Fibroblast of lung (primary cell): ENCODE measurements around the gene HOXC5. TPM values are rescaled to one million over a fixed set of nuclear protein-coding genes. Genes with fewer than 3 reads are reported as not detected.

Source experiments
- DNase-seq, 2 donors: peaks; one replicate each; pipeline versions ENCODE4 v3.0.0 to v3.0.0-alpha.2; 2010; ENCODE audit warnings: low read depth in 2 of 2
- H2AFZ ChIP-seq: 2 replicates; pipeline ENCODE4 v1.5.1; 2012; ENCODE audit warnings: low read length, control low read depth, inconsistent platforms
- H3K27ac ChIP-seq: 2 replicates; pipeline ENCODE4 v1.5.1; 2011; ENCODE audit warnings: low read length, control low read depth; ENCODE audit not compliant: insufficient read depth
- H3K27me3 ChIP-seq: 2 replicates; pipeline ENCODE4 v1.5.1; 2011; ENCODE audit warnings: mild to moderate bottlenecking, low read length; ENCODE audit not compliant: control insufficient read depth, insufficient read depth
- H3K36me3 ChIP-seq: 2 replicates; pipeline ENCODE4 v1.5.1; 2011; ENCODE audit warnings: low read length; ENCODE audit not compliant: control insufficient read depth, insufficient read depth
- H3K4me1 ChIP-seq: 2 replicates; pipeline ENCODE4 v1.5.1; 2011; ENCODE audit warnings: low read length; ENCODE audit not compliant: control insufficient read depth, insufficient read depth; ENCODE audit errors: extremely low read depth
- H3K4me2 ChIP-seq: 2 replicates; pipeline ENCODE4 v1.5.1; 2011; ENCODE audit warnings: low read length, control low read depth; ENCODE audit not compliant: insufficient read depth; ENCODE audit errors: extremely low read depth
- H3K4me3 ChIP-seq, 4 experiments: fragments of 200-600 bp in 1 of 4; sonication (generic) in 1 of 4; replicated peaks in 1 of 4; 2 replicates each; pipeline ENCODE4 v1.5.1; 2011 to 2016; ENCODE audit warnings: low read length in 4 of 4, low read depth in 3 of 4, mild to moderate bottlenecking in 3 of 4, control low read depth in 2 of 4, inconsistent platforms in 1 of 4, mixed read lengths in 1 of 4; ENCODE audit not compliant: insufficient read depth in 1 of 4; ENCODE audit errors: control extremely low read depth in 1 of 4
- H3K79me2 ChIP-seq: 2 replicates; pipeline ENCODE4 v1.5.1; 2012; ENCODE audit warnings: mild to moderate bottlenecking, low read length, inconsistent platforms; ENCODE audit not compliant: control insufficient read depth, insufficient read depth
- H3K9ac ChIP-seq: 2 replicates; pipeline ENCODE4 v1.5.1; 2011; ENCODE audit warnings: mild to moderate bottlenecking, low read length, control low read depth; ENCODE audit not compliant: insufficient read depth
- H3K9me3 ChIP-seq: 2 replicates; pipeline ENCODE4 v1.5.1; 2012; ENCODE audit warnings: low read depth, low read length; ENCODE audit not compliant: control insufficient read depth, insufficient read depth
- H4K20me1 ChIP-seq: 2 replicates; pipeline ENCODE4 v1.5.1; 2011; ENCODE audit warnings: low read length; ENCODE audit not compliant: control insufficient read depth, insufficient read depth; ENCODE audit errors: extremely low read depth
- CTCF ChIP-seq, 2 donors: IDR thresholded peaks in 1 of 2; conservative IDR thresholded peaks in 1 of 2; 1 replicate in 1 of 2; 2 replicates in 1 of 2; pipeline ENCODE4 v1.5.1; 2011 to 2012; ENCODE audit warnings: low read length in 2 of 2, control low read depth in 1 of 2, inconsistent platforms in 1 of 2, low read depth in 1 of 2, mild to moderate bottlenecking in 1 of 2
- EZH2 ChIP-seq: IDR thresholded peaks from 2 replicates; pipeline ENCODE4 v1.5.1; 2012; ENCODE audit warnings: low read length, control low read depth, mild to moderate bottlenecking; ENCODE audit errors: missing control alignments
- polyA plus RNA-seq, 2 donors: library from polyadenylated mRNA; depleted of rRNA in 1 of 2; stranded (reverse) in 1 of 2; unstranded in 1 of 2; fragments of >200 nt; gene quantifications; 2 replicates each; pipeline ENCODE4 v1.2.1, GENCODE V29; 2011 to 2012; ENCODE audit warnings: missing spikeins in 1 of 2
- total RNA-seq: library from RNA; depleted of rRNA; stranded (reverse); fragments of >200 nt; gene quantifications from 2 replicates; pipeline ENCODE4 v1.2.1, GENCODE V29; 2014

The HOXC5 gene
- total and polyA plus RNA-seq, 2 donors (not counting 1 experiment from before 2014, with no cell fraction given): under 0.01 to 0.07 TPM

- Histone ChIP-seq H2AFZ (no peak overlapping the region), H3K27ac (no peak overlapping the region), H3K9me3 (no peaks in the 10 kb centered on the region), H3K4me2 (no peak overlapping the region), H3K36me3 (no peaks in the 10 kb centered on the region), H3K4me3 (no peak overlapping the region), H4K20me1 (no peaks in the 10 kb centered on the region), H3K27me3 (peaks cover 42% of the 10 kb centered on the region), H3K9ac (no peak overlapping the region), H3K79me2 (no peaks in the 10 kb centered on the region), H3K4me1 (no peaks in the 10 kb centered on the region)
- TF ChIP-seq EZH2 (no peak), CTCF (conservative IDR thresholded peaks at IDR 0.05 in 1 of 2, IDR thresholded peaks at IDR 0.05 in 1 of 2; ENCODE audit: low read depth in 1 of 2, low read length in 2 of 2) (no peak)
- DNase-seq: no peak
Observed at GRCh38 chr12:54019091-54019811, 13.6 kb upstream of the HOXC5 start.

GRCh38 chr12:54019924-54020590, 12.8 kb upstream of the HOXC5 start:
- Histone ChIP-seq H3K36me3 (no peaks in the 10 kb centered on the region), H3K27me3 (peaks cover 36% of the 10 kb centered on the region), H4K20me1 (no peaks in the 10 kb centered on the region), H3K27ac (no peak overlapping the region), H3K79me2 (no peaks in the 10 kb centered on the region), H2AFZ (no peak overlapping the region), H3K4me1 (no peaks in the 10 kb centered on the region), H3K9me3 (no peaks in the 10 kb centered on the region), H3K4me2 (no peak overlapping the region), H3K4me3 (no peak overlapping the region), H3K9ac (no peak overlapping the region)
- no peak for TF ChIP-seq CTCF (conservative IDR thresholded peaks at IDR 0.05 in 1 of 2, IDR thresholded peaks at IDR 0.05 in 1 of 2; ENCODE audit: low read depth in 1 of 2, low read length in 2 of 2)
- no peak for TF ChIP-seq EZH2
- no peak for DNase-seq

- H3K4me2 ChIP-seq: no peak overlapping the region
- no peaks in the 10 kb centered on the region for H3K79me2 ChIP-seq
- no peaks in the 10 kb centered on the region for H3K36me3 ChIP-seq
- no peak for DNase-seq
- no peak for TF ChIP-seq CTCF (conservative IDR thresholded peaks at IDR 0.05 in 1 of 2, IDR thresholded peaks at IDR 0.05 in 1 of 2; ENCODE audit: low read depth in 1 of 2, low read length in 2 of 2)
- no peak overlapping the region for H3K4me3 ChIP-seq
- peaks cover 32% of the 10 kb centered on the region for H3K27me3 ChIP-seq
- H4K20me1 ChIP-seq: no peaks in the 10 kb centered on the region
- H3K4me1 ChIP-seq: no peaks in the 10 kb centered on the region
- H2AFZ ChIP-seq: no peak overlapping the region
- H3K9me3 ChIP-seq: no peaks in the 10 kb centered on the region
- no peak overlapping the region for H3K27ac ChIP-seq
- H3K9ac ChIP-seq: no peak overlapping the region
Observed at GRCh38 chr12:54020591-54021405, 12.1 kb upstream of the HOXC5 start.
